Upper lobe of right lung (tissue), 1 donor: ENCODE results near the gene STOX1. TPM values are rescaled to one million over a fixed set of nuclear protein-coding genes. Genes with fewer than 3 reads are reported as not detected.
"Not testable (repeated sequence)": the region's sequence is repeated elsewhere in the genome, so short reads cannot be mapped to it uniquely, and the experiment has no call there.

ENCODE experiments used
- ATAC-seq: fragments of 200-7000 bp; cut with Tn5 transposase; one replicate; pipeline ENCODE4 v1.9.1; 2020; ENCODE audit warnings: mild to moderate bottlenecking, moderate library complexity
- DNase-seq: peaks from one replicate; pipeline ENCODE4 v3.0.0-alpha.2; 2020
- H3K27ac ChIP-seq: fragments of 200-600 bp; one replicate; pipeline ENCODE4 v1.8.0; 2022
- H3K27me3 ChIP-seq: fragments of 200-600 bp; one replicate; pipeline ENCODE4 v1.8.0; 2022; ENCODE audit warnings: mild to moderate bottlenecking
- H3K36me3 ChIP-seq: fragments of 200-600 bp; one replicate; pipeline ENCODE4 v1.8.0; 2022
- H3K4me1 ChIP-seq: fragments of 200-600 bp; one replicate; pipeline ENCODE4 v1.8.0; 2022
- H3K4me3 ChIP-seq: fragments of 200-600 bp; one replicate; pipeline ENCODE4 v1.8.0; 2022; ENCODE audit warnings: mild to moderate bottlenecking
- H3K9me3 ChIP-seq: fragments of 200-600 bp; one replicate; pipeline ENCODE4 v1.8.0; 2022
- CTCF ChIP-seq: fragments of 200-600 bp; IDR thresholded peaks from one replicate; pipeline ENCODE4 v1.8.0; 2022; ENCODE audit warnings: antibody characterized with exemption
- intact Hi-C: fragments of 100-400 bp; cut with DNase I; formaldehyde crosslinking; loops from one replicate; pipeline ENCODE4 v1.11.0; 2022
- total RNA-seq: library from RNA; stranded (reverse); fragmentation: NEBNext Ultra II Directional; extraction: Animal tissue kit (Norgen Biotek cat#: 25700); gene quantifications from one replicate; pipeline ENCODE4 v1.2.1, GENCODE V29; 2021
- donor health status: DM: no; HTN: yes; CAD: no; lungs with severe emphysema.

STOX1 gene
- total RNA-seq, 1 donor from 2014 or later = 0.46 TPM

GRCh38 chr10:68861253-68861652 lies 33.9 kb downstream of the STOX1 start:
- no peak overlapping the region for H3K27ac ChIP-seq
- H3K4me3 ChIP-seq = no peak overlapping the region
- intact Hi-C loops = no loop called here
- H3K9me3 ChIP-seq = peaks cover 10% of the 10 kb centered on the region
- no peak for DNase-seq
- no peaks in the 10 kb centered on the region for H3K36me3 ChIP-seq
- TF ChIP-seq CTCF = no peak
- no peaks in the 10 kb centered on the region for H3K27me3 ChIP-seq
- H3K4me1 ChIP-seq = no peaks in the 10 kb centered on the region
- no peak for ATAC-seq

DNA sequence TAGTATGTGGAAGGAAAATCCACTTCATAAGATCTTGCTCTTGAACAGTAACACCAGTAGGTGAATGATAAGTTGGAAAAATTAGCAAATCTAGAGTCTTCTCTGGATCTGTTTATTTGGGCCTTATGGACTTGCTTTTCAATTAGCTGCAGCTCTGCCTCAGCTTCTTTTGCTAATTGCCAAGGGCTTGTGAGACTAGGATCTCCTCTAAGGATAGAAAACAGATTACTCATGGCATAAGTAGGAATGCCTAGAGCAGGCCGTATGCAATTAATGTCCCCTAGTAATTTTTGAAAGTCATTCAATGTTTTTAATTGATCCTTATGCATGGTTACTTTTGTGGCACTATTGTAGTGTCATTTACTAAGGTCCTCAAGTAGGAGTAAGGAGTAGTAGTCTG lies 37.3 kb downstream of the STOX1 start:
- no peaks in the 10 kb centered on the region for H3K27me3 ChIP-seq
- ATAC-seq (no peak), DNase-seq (no peak)
- no peaks in the 10 kb centered on the region for H3K4me1 ChIP-seq
- H3K27ac ChIP-seq = no peak overlapping the region
- no peak for TF ChIP-seq CTCF
- peaks cover 10% of the 10 kb centered on the region for H3K9me3 ChIP-seq
- H3K36me3 ChIP-seq = no peaks in the 10 kb centered on the region
- intact Hi-C loops = no loop called here
- no peak overlapping the region for H3K4me3 ChIP-seq

- DNase-seq, ATAC-seq, H3K27me3 ChIP-seq, H3K36me3 ChIP-seq, H3K9me3 ChIP-seq, H3K4me1 ChIP-seq, H3K4me3 ChIP-seq, H3K27ac ChIP-seq, intact Hi-C loops: not testable (repeated sequence)
Measured at GRCh38 chr10:68868173-68868572, 40.8 kb downstream of the STOX1 start.

- H3K27ac ChIP-seq = no peak overlapping the region
- TF ChIP-seq CTCF = no peak
- no peaks in the 10 kb centered on the region for H3K9me3 ChIP-seq
- no peaks in the 10 kb centered on the region for H3K36me3 ChIP-seq
- H3K4me1 ChIP-seq = no peaks in the 10 kb centered on the region
- no peaks in the 10 kb centered on the region for H3K27me3 ChIP-seq
- ATAC-seq = no peak
- H3K4me3 ChIP-seq = no peak overlapping the region
- intact Hi-C loops = no loop called here
- no peak for DNase-seq
Measured at GRCh38 chr10:68869623-68870022, 42.3 kb downstream of the STOX1 start.

DNA sequence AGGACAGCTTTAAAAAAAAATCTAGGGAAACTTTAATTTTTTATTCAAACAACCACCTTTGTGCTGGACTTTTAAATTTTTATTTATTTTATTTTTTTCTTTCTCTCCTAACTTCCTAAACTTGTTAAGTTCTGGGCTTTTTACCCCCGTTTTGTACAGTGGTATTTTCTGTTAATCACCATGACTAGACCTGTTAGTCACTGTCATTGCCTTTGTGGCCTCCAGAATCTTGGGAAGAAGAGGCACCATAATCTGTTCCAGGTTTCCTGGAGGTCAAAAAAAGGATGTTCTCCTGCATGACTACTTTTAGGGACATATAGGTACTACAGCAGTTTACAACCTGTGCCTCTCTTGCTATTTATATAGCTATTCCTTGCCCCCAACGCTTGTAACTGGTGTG lies 42.7 kb downstream of the STOX1 start:
- Histone ChIP-seq H3K4me1 (no peaks in the 10 kb centered on the region), H3K4me3 (no peak overlapping the region), H3K9me3 (no peaks in the 10 kb centered on the region), H3K27me3 (no peaks in the 10 kb centered on the region), H3K27ac (no peak overlapping the region), H3K36me3 (no peaks in the 10 kb centered on the region)
- DNase-seq = no peak
- ATAC-seq = no peak
- intact Hi-C loops = no loop called here
- TF ChIP-seq CTCF = no peak

DNA sequence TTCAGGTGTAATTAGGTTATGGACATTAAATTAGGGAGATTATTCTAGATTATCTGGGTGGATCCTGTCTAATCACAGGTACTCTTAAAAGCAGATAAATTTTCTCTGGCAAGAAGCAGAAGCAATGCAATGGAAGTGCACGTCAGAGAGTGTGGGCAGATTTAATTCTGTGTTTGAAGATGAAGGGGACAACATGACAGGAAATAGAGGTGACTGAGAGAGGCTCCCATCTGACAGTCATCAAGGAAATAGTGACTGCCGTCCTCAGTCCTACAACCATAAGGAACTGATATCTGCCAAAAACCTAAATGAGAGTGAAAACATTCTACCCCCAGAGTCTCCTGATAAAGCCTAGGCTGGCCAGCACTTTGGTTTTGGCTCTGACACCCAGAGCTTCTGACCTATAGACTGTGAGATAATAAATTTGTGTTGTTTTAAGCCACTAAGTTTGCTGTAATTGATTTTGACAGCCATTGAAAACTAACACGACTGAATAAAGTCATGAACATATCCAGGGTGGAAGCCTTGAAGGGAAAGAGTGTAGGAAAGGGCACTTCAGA lies 43.3 kb downstream of the STOX1 start:
- ATAC-seq = no peak
- Histone ChIP-seq H3K27me3 (no peaks in the 10 kb centered on the region), H3K4me3 (no peak overlapping the region), H3K4me1 (no peaks in the 10 kb centered on the region), H3K9me3 (no peaks in the 10 kb centered on the region), H3K27ac (peak overlapping the region; percentile 6), H3K36me3 (no peaks in the 10 kb centered on the region)
- DNase-seq = no peak
- intact Hi-C loops = no loop called here
- no peak for TF ChIP-seq CTCF
